SK-N-SH (cell line): ENCODE results near the gene RHEBL1.

Experiments
- CTCF ChIP-seq: fragments of 200-600 bp; sonication (generic); IDR thresholded peaks from 2 replicates; pipeline ENCODE4 v1.6.1; 2017; ENCODE audit warnings: antibody characterized with exemption, mild to moderate bottlenecking, moderate library complexity
- EZH2phosphoT487 ChIP-seq: fragments of 200-600 bp; sonication (generic); IDR thresholded peaks from 2 replicates; pipeline ENCODE4 v1.6.1; 2017; ENCODE audit warnings: low read depth, mixed run types, mild to moderate bottlenecking, antibody characterized with exemption, moderate library complexity, borderline replicate concordance
- JUND ChIP-seq: IDR thresholded peaks from 2 replicates; pipeline ENCODE4 v1.4.0; 2012
- MEF2A ChIP-seq: IDR thresholded peaks from 2 replicates; pipeline ENCODE4 v1.4.0; 2012; ENCODE audit warnings: low read depth, borderline replicate concordance
- POLR2AphosphoS5 ChIP-seq: IDR thresholded peaks from 2 replicates; pipeline ENCODE4 v1.6.1; 2012; ENCODE audit warnings: low read depth, low read length
- SIN3A ChIP-seq: IDR thresholded peaks from 2 replicates; pipeline ENCODE4 v1.6.1; 2012; ENCODE audit warnings: low read depth, mild to moderate bottlenecking, low read length, moderate library complexity, borderline replicate concordance
- TAF1 ChIP-seq: IDR thresholded peaks from 2 replicates; pipeline ENCODE4 v1.6.1; 2012; ENCODE audit warnings: low read depth, mild to moderate bottlenecking, low read length, moderate library complexity, borderline replicate concordance
- YY1 ChIP-seq: IDR thresholded peaks from 2 replicates; pipeline ENCODE4 v1.4.0; 2012; ENCODE audit warnings: low read depth, mild to moderate bottlenecking
- TF ChIP-seq, protein P1 (sequence below): IDR thresholded peaks from 2 replicates; pipeline ENCODE4; 2012
- TF ChIP-seq, protein P2 (sequence below): IDR thresholded peaks from 2 replicates; pipeline ENCODE4 v1.4.0; 2012; ENCODE audit warnings: low read depth
- TF ChIP-seq, protein P3 (sequence below): IDR thresholded peaks from 2 replicates; pipeline ENCODE4 v1.6.1; 2012; ENCODE audit warnings: mild to moderate bottlenecking, low read depth, low read length, moderate library complexity

- TF ChIP-seq, protein P1, sequence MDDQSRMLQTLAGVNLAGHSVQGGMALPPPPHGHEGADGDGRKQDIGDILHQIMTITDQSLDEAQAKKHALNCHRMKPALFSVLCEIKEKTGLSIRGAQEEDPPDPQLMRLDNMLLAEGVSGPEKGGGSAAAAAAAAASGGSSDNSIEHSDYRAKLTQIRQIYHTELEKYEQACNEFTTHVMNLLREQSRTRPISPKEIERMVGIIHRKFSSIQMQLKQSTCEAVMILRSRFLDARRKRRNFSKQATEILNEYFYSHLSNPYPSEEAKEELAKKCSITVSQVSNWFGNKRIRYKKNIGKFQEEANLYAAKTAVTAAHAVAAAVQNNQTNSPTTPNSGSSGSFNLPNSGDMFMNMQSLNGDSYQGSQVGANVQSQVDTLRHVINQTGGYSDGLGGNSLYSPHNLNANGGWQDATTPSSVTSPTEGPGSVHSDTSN, result no peak
- no peak for TF ChIP-seq MEF2A
- no peak for TF ChIP-seq CTCF
- TF ChIP-seq JUND, result no peak
- TF ChIP-seq TAF1, result no peak
- TF ChIP-seq, protein P2, sequence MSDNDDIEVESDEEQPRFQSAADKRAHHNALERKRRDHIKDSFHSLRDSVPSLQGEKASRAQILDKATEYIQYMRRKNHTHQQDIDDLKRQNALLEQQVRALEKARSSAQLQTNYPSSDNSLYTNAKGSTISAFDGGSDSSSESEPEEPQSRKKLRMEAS, result no peak
- TF ChIP-seq EZH2phosphoT487, result no peak
- TF ChIP-seq, protein P3, sequence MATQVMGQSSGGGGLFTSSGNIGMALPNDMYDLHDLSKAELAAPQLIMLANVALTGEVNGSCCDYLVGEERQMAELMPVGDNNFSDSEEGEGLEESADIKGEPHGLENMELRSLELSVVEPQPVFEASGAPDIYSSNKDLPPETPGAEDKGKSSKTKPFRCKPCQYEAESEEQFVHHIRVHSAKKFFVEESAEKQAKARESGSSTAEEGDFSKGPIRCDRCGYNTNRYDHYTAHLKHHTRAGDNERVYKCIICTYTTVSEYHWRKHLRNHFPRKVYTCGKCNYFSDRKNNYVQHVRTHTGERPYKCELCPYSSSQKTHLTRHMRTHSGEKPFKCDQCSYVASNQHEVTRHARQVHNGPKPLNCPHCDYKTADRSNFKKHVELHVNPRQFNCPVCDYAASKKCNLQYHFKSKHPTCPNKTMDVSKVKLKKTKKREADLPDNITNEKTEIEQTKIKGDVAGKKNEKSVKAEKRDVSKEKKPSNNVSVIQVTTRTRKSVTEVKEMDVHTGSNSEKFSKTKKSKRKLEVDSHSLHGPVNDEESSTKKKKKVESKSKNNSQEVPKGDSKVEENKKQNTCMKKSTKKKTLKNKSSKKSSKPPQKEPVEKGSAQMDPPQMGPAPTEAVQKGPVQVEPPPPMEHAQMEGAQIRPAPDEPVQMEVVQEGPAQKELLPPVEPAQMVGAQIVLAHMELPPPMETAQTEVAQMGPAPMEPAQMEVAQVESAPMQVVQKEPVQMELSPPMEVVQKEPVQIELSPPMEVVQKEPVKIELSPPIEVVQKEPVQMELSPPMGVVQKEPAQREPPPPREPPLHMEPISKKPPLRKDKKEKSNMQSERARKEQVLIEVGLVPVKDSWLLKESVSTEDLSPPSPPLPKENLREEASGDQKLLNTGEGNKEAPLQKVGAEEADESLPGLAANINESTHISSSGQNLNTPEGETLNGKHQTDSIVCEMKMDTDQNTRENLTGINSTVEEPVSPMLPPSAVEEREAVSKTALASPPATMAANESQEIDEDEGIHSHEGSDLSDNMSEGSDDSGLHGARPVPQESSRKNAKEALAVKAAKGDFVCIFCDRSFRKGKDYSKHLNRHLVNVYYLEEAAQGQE, result no peak
- TF ChIP-seq POLR2AphosphoS5, result no peak
- no peak for TF ChIP-seq SIN3A
- TF ChIP-seq YY1, result no peak
These were observed 8.6 kb downstream of the RHEBL1 start for GRCh38 chr12:49061157-49061650.
